Measurements from ENCODE around the gene KLHL6. TPM values are rescaled to one million over a fixed set of nuclear protein-coding genes. Genes with fewer than 3 reads are reported as not detected.
"Not testable (repeated sequence)": the region's sequence is repeated elsewhere in the genome, so short reads cannot be mapped to it uniquely, and the experiment has no call there.

Gene KLHL6
- total RNA-seq, 2 experiments from 2014 or later = 32.9 to 34.6 TPM

DNA sequence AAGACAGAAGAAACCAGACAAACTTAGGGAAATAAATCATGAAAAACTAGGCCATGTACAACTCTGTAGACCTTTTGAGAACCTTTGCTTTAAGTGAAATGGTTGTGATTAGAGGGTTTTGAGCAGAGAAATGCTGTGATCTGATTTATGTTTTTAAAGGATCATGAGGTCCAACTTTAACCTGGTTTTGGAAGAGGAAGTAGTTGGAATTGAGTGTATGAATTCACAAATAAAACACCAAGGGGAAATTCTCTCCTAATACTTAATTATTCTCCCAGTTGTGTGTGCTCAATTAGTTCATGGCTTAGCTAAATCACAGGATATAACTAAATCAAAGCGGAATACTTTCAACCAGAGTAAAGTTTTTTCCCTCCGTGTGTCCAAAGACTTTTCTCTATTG is 81.5 kb downstream of the KLHL6 start:
- POLR2A ChIA-PET = no interaction called here
- CTCF ChIA-PET = no interaction called here

DNA sequence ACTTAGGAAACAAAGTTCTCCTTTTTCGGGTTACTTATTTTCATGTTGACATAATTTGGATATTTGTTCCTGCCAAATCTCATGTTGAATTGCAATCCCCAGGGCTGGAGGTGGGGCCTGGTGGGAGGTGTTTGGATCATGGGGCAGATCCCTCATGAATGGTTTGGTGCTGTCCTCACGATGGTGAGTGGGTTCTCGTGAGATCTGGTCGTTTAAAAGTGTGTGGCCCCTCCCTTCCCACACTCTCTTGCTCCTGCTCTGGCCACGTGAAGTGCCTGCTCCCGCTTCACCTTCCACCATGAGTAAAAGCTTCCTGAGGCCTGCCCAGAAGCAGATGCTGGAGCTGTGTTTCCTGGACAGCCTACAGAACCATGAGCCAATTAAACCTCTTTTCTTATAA is 83.4 kb downstream of the KLHL6 start:
- ChIA-PET POLR2A (no interaction called here), CTCF (interaction anchor here (0.5 to 1.4 kb wide), 3 partner anchors 31 to 295 kb away, joined by 3 to 4 read pairs (median 3); no protein-coding TSS in a partner anchor)

DNA sequence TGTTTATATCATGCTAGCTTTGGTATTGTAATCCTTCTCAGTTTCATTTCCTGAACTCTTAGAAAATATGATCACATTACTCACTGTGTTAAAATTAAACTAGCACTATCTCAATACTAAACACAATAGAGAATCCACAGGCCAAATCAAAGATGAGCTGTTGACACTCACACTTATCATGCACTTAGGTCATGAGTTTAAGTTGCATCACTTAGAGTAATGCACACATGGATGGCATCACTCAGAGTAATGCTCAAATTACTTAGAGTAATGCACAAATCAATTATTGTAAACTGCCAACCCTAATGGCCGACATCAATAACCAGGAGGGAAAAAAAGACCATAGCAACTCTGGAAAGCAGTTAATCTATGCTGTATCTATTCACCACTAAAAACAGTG is 87.1 kb downstream of the KLHL6 start:
- ChIA-PET CTCF (interaction anchor here (0.7 to 2.2 kb wide), 8 partner anchors 10 to 358 kb away, joined by 3 to 7 read pairs (median 4); partner anchors contain the start of gene KLHL24), POLR2A (interaction anchor here (1.1 to 1.3 kb wide), 4 partner anchors 38 to 230 kb away, joined by 3 to 6 read pairs (median 4); partner anchors contain the start of genes KLHL6, MCF2L2 and YEATS2)

DNA sequence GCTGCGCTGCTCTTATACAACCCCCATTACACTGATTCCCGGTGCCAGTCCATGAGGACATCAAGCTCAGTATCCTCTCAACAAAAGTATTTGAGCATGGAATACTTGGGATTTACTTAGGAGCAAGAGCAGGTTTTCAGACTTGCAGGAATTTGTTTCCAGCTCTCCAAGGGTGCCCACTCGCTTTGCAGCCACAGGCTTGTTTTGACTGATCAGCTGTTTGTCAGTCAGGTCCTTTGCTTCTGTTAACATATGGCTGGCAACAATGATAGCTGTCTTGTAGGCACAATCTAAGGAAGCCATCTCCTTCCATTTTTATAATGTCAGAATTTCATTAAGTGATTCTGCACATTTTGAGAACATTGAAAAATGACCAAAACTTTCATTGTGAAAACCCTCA is 88.9 kb downstream of the KLHL6 start:
- POLR2A ChIA-PET = interaction anchor here (0.6 kb wide), 1 partner anchor 543 kb away, joined by 6 read pairs; no protein-coding TSS in a partner anchor
- CTCF ChIA-PET = interaction anchor here (0.6 kb wide), 1 partner anchor 298 kb away, joined by 5 read pairs; no protein-coding TSS in a partner anchor

- CTCF ChIA-PET, POLR2A ChIA-PET: not testable (repeated sequence)
Measured at GRCh38 chr3:183465710-183466109, 89.8 kb downstream of the KLHL6 start.

DNA sequence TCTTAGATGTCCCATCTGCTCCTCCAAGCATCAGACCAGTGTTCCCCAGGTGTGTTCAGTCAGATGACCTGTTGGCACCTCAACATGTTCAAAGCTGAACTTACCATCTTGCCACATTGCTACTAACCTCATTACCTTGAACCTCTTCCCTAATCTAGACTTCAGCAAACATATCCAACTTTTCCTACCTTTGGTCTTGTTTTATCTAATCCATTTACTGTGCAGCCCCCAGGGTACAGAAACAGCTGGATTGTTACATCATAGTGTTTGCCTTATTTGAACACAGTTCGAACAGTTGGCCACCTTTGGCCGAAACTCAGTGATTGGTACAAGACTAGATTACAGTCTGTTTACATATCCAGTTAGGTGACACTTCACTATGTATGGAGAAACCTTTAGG is 91.0 kb downstream of the KLHL6 start:
- POLR2A ChIA-PET = no interaction called here
- CTCF ChIA-PET = interaction anchor here (1.1 kb wide), 1 partner anchor 14 kb away, joined by 4 read pairs; no protein-coding TSS in a partner anchor

- ChIA-PET POLR2A (no interaction called here), CTCF (no interaction called here)
Measured at GRCh38 chr3:183460081-183461055, 95.1 kb downstream of the KLHL6 start.

GRCh38 chr3:183455089-183455488 is 100.4 kb downstream of the KLHL6 start:
- ChIA-PET CTCF (interaction anchor here (0.6 kb wide), 1 partner anchor 27 kb away, joined by 3 read pairs; no protein-coding TSS in a partner anchor), POLR2A (no interaction called here)

- ChIA-PET CTCF (no interaction called here), POLR2A (no interaction called here)
Measured at GRCh38 chr3:183454064-183454463, 101.4 kb downstream of the KLHL6 start.

- POLR2A ChIA-PET = no interaction called here
- CTCF ChIA-PET = interaction anchor here (1.0 kb wide), 1 partner anchor 15 kb away, joined by 4 read pairs; no protein-coding TSS in a partner anchor
Measured at GRCh38 chr3:183449791-183450190, 105.7 kb downstream of the KLHL6 start.

GRCh38 chr3:183449391-183449790 is 106.1 kb downstream of the KLHL6 start:
- ChIA-PET POLR2A (no interaction called here), CTCF (no interaction called here)

DNA sequence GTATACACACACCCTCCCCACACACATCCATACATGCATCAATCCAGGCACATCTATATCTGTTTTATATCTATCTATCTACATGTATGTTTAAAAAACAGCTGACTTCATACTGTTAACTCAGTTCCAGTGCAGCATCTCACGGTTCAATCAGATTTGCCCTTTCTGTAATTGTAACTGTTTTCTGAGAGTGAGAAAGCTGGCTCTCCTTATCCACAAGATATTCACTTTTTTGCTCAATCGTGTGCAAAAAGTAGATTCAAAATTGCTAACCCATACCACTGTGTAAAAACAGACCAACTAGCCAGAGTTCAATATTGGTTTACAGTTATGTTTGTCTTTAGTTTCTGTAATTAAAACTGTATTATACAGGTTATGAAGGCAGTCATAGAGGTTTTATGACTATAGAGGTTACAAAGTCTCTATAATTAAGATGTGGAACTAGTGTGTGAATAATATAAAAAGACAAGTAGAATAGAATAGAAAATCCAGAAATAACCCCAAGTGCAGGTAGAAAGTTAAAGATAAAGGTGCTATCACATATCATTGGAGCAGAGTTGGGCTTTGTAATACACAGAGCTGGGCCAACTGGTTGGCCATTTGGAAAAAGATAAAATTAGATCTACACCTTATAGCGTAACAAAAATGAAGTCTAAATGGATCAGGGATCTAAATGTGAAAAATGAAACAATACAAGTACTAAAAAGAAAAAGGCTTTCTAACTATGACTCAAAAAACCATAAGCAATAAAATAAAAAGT is 107.0 kb downstream of the KLHL6 start:
- CTCF ChIA-PET = interaction anchor here (0.5 to 1.3 kb wide), 2 partner anchors 20 to 61 kb away, joined by 4 to 7 read pairs; no protein-coding TSS in a partner anchor

DNA sequence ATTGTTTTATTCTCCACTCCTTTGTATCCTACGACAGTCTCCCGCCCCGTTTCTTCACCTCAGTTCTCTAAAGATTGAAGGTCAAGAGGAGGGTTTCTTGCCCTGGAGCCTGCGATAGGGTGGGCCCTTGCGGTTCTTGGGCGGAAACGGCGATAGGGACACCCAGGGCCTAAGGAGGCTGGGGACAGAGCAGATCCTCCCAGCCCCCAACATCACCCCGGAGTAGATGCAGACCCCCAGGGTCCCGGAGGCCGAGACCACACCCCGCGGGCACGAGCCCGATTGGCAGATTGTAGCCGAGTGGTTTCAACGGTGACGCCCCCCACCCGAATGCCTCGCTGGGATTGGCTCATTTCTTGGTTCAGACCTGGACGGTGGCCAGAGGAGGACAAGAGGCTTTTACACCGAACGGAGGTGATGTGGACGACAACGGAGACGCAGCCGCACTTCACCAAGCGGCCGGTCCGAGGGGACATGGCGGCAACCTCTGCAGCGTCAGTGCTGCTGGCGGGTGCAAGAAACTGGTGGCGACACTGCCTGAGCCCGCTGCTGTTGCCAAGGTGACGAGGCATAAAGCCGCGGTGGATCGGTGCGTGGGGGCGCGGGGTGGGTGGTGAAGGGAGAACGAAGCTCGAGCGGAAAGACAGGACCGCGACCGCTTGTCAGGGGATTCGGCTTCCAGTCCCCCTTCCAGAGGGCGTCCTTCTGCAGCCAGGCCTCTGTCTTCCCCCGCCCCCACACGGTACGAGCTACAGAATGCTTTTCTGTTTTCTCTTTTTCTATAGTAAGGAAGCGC is 108.1 kb downstream of the KLHL6 start:
- ChIA-PET CTCF (interaction anchor here (1.3 kb wide), 1 partner anchor 21 kb away, joined by 7 read pairs; no protein-coding TSS in a partner anchor), POLR2A (interaction anchor here (0.7 to 1.3 kb wide), 3 partner anchors 19 to 437 kb away, joined by 3 to 5 read pairs (median 3); partner anchors contain the start of genes MCF2L2 and PARL)

More for the DNA sequence above, 107.0 kb downstream of the KLHL6 start:
- POLR2A ChIA-PET = interaction anchor here (0.7 to 1.1 kb wide), 3 partner anchors 46 to 436 kb away, joined by 3 read pairs; partner anchors contain the start of gene PARL

DNA sequence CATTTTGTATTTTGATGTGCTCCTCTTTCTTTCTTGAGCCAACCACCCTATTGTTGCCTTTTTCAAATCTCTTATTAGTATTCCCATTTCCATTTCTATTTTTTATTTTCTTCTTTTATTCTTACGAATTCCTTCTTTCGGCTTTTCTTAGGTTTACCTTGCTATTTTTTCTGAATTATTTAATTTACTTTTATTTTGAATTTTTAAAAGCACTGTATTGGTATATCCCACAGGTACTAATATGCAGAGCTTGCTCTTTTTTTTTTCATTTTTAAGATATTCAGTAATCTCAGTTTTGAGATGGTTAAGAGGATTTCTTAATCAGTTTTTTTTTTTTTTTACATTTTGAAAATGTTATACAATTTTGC is 108.7 kb downstream of the KLHL6 start:
- ChIA-PET CTCF (no interaction called here), POLR2A (interaction anchor here (1.3 kb wide), 1 partner anchor 19 kb away, joined by 5 read pairs; the partner anchor contains the start of gene MCF2L2)

- ChIA-PET CTCF (no interaction called here), POLR2A (no interaction called here)
Measured at GRCh38 chr3:183444748-183445147, 110.8 kb downstream of the KLHL6 start.

DNA sequence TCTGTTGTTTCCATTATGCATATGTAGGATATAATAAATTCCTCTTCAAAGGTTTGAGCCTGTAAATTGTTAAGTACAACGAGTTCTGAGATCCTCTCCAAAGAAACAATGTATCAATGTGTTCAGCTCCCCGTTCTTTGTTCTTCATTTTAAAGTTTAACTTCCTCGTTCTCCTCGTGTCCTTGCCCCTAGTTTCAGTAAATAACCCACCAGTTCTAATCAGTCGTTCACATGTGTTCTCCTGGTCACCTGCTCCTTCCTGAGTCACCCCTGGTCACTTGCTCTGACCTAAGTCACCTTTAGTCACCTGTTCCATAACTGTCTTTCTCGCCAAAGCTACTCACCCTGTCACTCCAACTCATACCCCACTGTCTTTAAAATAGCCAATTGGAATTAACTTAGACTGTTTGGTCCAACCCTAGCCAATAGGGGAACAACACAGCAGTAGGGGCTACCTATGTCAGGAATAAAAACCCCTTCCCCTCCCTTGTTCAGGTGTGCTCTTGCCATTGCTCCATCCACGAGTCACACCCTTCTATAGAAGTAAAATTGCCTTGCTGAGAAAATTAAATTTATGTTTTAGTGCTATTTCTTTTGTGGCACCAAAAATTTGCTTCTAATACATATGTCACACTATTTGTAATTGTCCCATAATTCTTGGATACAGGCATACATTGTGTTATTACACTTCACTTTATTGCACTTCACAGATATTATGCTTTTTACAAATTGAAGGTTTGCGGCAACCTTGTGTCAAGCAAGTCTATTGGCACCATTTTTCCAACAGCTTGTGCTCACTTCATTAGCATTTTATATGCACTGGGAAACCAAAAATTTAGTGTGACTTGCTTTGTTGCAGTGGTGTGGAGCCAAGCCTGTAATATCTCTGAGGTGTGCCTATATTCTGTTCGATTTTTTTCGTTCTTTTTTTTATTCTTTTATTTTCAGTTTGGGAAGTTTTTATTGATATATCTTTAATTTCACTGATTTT is 111.8 kb downstream of the KLHL6 start:
- CTCF ChIA-PET = no interaction called here
- POLR2A ChIA-PET = no interaction called here

- CTCF ChIA-PET = no interaction called here
- POLR2A ChIA-PET = interaction anchor here (0.7 kb wide), 1 partner anchor 112 kb away, joined by 3 read pairs; no protein-coding TSS in a partner anchor
Measured at GRCh38 chr3:183442994-183443393, 112.5 kb downstream of the KLHL6 start.

DNA sequence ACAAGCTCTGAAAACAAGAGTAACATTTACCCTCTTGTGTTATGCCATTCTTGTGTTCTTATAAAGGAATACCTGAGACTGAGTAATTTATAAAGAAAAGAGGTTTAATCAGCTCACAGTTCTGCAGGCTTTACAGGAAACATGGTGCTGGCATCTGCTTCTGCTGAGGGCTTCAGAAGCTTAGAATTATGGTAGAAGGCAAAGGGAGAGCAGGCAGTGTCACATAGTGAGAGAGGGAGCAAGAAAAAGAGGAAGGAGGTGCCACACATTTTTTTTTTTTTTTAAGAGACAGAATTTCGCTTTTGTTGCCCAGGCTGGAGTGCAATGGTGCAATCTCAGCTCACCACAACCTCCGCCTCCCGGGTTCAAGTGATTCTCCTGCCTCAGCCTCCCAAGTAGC is 115.0 kb downstream of the KLHL6 start:
- POLR2A ChIA-PET = not testable (repeated sequence)
- CTCF ChIA-PET = interaction anchor here (0.9 kb wide), 1 partner anchor 324 kb away, joined by 3 read pairs; no protein-coding TSS in a partner anchor

All from activated CD8-positive, alpha-beta memory T cell treated with anti-CD3 and anti-CD28 coated beads for 36 hours (primary cell).